GM19043 (cell line): ENCODE results near the gene E2F8.
"Not testable (repeated sequence)": the region's sequence is repeated elsewhere in the genome, so short reads cannot be mapped to it uniquely, and the experiment has no call there.

ENCODE experiments used
- ATAC-seq: cut with Tn5 transposase; IDR thresholded peaks from one replicate; pipeline ENCODE4 v1.9.1; 2021; ENCODE audit warnings: low read depth; ENCODE audit not compliant: unreplicated experiment

The E2F8 gene, protein sequence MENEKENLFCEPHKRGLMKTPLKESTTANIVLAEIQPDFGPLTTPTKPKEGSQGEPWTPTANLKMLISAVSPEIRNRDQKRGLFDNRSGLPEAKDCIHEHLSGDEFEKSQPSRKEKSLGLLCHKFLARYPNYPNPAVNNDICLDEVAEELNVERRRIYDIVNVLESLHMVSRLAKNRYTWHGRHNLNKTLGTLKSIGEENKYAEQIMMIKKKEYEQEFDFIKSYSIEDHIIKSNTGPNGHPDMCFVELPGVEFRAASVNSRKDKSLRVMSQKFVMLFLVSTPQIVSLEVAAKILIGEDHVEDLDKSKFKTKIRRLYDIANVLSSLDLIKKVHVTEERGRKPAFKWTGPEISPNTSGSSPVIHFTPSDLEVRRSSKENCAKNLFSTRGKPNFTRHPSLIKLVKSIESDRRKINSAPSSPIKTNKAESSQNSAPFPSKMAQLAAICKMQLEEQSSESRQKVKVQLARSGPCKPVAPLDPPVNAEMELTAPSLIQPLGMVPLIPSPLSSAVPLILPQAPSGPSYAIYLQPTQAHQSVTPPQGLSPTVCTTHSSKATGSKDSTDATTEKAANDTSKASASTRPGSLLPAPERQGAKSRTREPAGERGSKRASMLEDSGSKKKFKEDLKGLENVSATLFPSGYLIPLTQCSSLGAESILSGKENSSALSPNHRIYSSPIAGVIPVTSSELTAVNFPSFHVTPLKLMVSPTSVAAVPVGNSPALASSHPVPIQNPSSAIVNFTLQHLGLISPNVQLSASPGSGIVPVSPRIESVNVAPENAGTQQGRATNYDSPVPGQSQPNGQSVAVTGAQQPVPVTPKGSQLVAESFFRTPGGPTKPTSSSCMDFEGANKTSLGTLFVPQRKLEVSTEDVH

DNA sequence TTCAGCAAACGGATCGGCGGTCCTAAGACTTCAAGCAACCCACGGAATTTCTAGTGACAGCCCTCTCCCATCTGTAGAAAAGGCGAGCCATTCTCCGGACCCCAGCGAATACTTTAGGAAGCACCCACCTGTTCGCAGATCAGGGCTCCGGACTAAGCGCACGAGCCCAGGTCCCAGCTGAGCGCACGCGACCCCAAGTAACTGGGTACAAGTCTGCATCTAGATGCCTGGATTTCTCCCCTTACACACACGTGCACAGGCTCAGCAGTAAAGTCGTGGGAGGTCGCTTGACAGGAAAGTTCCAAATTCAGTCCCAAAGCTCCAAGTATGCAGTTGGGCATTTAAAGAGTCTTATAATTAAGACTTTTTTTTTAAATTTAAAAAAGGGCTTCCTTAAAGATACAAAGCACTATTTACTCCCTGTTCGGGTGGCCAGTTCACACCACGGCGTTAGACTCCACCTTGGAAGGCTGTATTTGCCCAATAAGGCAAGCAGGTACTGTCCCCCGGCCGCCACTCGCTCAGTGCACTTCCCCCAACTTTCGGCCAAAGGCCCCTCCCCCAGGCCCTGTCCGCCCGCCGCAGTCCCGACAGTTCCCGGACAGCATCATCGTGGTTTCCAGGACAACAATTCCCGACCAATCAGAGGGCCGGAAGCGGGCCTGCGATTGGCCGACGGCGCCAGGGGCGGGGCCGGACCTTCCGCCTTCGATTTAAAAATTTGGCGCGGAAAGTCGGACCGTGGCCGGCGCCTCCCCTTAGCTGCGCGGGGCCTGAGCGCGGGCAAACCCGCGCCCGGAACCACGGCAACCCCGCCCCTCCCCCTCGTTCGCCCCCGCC is at the start of gene E2F8:
TSS of gene E2F8 (minus strand) at position 526 of the 840 bp plus-strand sequence. CDS start 824 bp downstream, outside the sequence.
- ATAC-seq, result peak; percentile 83

DNA sequence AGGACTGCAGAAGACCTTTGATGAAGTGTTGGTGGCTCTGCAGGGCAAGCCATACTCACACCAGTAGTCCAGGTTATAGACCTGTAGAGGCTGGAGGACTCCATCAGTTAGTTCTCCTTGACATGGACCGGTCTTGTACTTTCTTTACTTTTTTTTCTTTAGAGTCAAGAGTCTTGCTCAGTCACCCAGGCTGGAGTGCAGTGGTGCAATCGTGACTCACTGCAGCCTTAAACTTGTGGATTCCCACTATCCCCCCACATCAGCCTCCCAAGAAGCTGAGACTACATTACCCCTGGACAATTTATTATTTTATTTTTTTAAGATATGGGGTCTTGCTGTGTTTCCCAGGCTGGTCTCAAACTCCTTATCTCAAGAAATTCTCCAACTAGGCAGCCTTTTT is 49.6 kb upstream of the E2F8 start:
- ATAC-seq, result no peak

DNA sequence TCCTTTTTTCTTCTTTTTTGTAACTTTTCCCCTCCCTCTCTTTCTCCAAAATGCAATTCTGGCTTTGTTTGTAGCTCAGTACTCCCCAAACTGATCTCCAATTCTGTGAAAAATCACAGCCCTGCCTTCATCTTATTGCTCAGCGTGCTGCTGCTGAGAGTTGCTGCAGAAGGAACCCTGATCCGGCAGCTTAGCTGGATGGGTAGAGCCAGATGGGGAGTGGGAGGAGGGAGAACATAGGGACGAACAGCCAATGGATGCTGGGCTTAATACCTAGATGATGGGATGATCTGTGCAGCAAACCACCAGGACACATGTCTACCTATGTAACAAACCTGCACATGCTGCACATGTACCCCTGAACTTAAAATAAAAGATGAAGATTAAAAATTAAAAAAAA is 47.5 kb upstream of the E2F8 start:
- no peak for ATAC-seq

DNA sequence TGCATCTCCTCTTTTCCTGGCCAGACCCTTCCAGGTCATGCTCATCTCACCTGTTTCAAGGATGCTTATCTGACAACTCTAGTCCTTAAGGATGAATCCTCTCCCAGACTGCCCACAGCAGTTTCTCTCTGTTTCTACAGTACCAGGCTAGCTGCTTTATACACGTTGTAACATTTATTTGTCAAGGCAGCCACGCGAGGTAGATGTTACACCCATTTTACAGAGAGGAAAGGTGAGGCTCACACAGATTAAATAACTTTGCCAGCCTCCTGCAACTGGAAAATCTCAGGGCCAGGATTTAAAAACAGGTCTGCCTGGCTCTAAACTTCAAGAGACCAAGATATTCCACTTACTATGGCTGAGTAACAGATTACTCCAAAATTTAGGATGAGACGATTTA is 45.7 kb upstream of the E2F8 start:
- ATAC-seq, result no peak

DNA sequence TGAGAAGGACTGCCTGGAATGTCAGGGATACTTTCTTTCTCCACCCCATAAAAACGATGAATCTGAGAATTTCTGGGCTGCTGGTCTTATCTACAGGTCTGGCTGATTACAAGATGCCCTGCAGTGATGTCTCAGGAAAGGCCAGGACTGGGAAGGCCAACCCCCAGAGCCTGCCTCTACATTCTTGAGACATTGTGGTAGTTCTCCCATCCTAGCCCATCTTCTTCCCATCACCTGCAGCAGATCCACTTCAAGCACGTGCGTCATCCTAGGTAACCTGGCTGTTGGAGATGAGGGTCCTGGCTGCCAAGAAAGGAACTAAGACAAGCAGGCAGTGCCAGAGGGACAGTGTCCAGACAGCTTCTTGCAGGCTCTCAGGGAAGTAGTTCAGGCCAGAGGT is 44.1 kb upstream of the E2F8 start:
- ATAC-seq, result no peak

DNA sequence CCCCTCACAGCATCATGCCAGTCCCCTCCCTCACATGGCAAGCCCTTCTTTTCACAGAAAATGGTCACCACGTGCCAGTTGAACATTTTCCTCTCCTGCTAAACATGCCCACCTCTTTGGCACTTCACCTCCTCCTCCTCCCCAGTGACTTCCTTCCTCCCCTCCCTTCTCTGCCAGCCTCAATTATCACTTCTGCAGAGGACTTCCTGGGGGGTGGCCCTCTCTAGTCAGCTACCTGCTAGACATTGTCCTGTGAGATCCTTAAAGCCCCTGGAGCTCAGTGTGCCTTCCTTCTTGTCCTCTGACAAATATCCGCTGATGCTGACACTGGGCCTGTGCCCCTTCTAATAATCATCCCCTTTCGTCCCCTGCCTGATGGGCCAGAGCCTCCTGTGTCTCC is 43.2 kb upstream of the E2F8 start:
- ATAC-seq, result no peak

DNA sequence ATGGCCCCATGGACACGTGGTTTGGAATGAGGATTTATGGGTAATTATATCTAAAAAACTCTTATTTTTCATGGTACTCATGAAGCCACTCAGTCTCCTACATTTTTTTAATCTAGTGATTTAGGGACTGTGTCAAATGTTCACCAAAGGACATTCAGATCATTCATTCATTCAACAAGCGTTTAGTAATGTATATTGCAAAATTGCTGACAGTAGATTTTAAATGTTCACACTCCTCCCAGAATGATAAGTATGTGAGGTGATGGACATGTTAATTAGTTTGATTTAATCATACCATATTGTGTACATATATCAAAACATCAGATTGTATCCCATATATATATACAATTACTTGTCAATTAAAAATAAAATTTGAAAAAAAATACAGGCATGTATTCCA is 40.8 kb upstream of the E2F8 start:
- no peak for ATAC-seq

DNA sequence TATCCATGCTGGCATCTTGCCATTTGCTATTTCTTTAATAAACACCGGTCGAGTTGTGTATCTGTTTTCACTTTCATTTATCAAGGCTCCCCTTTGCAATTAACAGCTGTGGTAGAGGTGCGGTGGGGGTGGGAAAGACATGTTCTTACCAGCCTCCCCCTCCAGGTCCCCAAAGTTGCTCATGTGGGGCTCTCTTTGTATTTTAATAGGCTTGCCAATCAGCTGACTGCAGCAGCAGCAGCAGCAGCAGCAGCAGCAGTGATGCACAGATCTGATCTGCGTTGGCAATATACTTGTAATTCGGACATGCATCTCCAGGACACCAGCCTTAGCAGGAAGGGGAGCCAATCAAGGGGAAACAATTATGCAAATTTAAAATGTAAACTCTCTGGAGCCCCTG is 40.3 kb upstream of the E2F8 start:
- no peak for ATAC-seq

DNA sequence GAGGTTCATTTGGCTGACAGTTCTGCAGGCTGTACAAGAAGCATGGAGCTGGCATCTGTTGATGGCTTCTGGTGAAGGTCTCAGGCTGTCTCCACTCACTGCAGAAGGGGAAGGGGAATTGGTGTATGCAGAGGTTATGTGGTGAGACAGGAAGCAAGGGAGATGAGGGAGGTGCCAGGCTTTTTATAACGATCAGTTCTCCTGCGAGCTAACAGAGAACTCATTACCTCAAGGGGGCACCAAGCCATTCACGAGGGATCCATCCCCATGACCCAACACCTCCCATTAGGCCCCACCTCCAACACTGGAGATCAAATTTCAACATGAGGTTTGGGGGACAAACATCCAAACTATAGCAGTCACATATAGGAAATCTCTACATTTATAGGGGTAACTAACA is 38.7 kb upstream of the E2F8 start:
- ATAC-seq, result no peak

DNA sequence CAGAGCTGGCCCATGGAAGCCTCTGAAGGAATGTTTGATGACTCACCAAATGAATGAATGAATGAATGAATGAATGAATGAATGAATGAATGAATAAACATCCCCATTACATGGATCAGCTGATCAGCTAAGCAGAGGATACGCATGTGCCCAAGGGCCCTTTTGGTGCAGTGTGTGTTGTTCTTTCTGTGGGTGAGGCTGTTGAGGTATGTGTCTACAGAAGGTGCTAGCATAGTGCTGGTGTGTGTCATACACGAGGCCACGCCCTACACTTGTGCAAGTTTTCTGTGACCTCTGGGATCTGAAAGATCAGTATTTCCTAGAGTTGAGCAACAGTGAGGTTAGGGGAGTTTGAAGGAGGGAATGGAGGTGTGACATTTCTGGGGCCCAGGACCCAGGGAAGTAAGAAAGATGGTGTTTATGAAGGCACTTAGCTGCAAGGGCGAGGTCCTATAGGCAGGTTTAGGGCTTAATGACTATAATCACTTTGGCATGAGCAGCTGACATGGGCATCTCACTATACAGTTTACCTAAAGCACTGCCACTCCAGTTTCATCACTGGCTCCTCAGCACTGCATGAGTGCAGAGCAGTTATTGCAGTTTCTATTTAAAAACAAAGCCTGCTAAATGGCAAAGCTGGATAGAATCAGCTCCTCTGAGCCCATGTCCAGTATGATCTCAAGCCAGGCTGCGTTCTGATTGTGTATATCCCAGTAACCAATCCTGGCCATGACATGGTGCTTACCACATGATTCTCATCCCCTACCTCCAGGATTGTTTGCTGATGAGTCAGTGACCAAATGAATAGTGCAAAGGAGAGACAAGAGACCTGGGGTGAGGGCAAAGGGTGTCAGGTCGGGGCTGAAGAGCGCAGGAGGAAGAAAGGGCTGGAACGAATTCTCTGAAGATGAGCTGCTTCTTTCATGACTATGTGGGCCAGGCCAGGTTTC is 36.4 kb upstream of the E2F8 start:
- no peak for ATAC-seq

DNA sequence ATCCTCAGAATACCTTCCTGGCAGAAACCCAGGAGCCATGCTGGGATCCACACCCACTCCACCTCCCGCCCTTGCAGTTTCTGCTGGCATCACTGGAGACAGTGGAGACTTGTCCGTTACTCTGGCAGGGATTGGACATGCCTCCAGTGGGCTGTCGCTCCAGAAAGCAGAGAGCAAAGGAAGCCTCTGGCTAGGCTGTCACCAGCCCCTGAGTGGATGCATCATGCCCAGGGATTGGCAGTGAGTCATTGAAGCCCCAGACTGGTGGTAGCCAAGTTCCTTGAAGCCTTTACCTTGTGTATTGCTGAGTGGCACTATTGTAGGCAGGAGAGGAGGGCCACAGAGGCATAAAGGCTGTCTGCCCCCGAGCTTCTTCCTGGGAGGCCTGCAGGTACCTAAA is 34.8 kb upstream of the E2F8 start:
- ATAC-seq, result no peak

DNA sequence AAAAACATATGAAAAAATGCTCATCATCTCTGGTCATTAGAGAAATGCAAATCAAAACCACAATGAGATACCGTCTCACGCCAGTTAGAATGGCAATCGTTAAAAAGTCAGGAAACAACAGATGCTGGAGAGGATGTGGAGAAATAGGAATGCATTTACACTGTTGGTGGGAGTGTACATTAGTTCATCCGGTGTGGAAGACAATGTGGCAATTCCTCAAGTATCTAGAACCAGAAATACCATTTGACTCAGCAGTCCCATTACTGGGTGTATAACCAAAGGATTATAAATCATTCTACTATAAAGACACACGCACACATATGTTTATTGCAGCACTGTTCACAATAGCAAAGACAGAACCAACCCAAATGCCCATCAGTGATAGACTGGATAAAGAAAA is 32.5 kb upstream of the E2F8 start:
- ATAC-seq, result not testable (repeated sequence)

DNA sequence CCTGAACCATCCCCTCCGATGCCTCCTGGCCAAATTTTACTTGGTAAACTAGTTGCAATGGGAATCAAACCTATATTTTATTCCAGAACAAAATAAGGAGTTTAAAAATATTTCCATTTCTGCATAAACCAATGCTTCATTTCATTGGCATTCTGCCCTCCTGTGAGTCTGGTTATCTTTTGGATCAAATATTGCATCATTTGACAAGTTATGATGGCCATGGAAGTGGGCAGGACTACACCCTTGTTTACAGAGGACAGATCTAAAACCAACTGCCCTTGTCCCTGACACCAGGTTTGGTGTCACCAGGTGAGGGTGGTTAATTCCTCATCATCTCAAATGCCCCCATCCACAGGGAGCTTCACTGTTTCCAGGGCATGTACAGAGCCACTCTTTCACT is 28.2 kb upstream of the E2F8 start:
- ATAC-seq, result no peak

DNA sequence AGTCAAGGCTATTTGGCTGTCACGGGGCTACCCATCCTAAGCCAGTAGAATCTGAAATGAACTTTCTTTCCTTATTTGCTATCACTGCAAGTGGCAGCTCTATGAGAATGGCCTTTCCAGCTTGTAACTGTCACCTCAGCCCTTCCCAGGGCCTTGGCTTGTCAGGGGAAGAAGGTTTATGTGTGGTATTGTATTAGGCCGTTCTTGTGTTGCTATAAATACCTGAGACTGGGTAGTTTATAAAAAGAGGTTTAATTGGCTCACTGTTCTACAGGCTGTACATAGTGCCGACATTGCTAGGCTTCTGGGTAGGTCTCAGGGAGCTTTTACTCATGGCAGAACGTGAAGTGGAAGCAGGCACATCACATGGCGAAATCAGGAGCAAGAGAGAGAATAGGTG is 26.8 kb upstream of the E2F8 start:
- ATAC-seq, result no peak

DNA sequence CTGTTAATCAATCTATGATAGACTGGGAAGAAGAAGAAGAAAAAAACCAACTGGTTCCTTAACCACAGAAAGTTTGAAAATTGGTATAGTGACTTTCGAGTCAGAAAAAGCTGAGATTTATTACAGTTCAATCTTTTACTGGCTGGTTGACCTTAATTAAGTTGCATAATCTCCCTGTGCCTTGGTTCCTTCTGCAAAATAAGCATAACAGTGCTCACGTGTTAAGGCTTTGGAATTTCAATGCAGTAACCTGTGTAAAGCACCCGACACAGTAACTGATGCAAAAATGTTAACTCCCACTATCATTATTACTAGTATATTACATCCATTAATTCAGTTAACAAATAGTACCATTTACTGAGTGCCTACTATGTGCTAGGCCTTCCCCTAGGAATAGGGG is 22.6 kb upstream of the E2F8 start:
- no peak for ATAC-seq

DNA sequence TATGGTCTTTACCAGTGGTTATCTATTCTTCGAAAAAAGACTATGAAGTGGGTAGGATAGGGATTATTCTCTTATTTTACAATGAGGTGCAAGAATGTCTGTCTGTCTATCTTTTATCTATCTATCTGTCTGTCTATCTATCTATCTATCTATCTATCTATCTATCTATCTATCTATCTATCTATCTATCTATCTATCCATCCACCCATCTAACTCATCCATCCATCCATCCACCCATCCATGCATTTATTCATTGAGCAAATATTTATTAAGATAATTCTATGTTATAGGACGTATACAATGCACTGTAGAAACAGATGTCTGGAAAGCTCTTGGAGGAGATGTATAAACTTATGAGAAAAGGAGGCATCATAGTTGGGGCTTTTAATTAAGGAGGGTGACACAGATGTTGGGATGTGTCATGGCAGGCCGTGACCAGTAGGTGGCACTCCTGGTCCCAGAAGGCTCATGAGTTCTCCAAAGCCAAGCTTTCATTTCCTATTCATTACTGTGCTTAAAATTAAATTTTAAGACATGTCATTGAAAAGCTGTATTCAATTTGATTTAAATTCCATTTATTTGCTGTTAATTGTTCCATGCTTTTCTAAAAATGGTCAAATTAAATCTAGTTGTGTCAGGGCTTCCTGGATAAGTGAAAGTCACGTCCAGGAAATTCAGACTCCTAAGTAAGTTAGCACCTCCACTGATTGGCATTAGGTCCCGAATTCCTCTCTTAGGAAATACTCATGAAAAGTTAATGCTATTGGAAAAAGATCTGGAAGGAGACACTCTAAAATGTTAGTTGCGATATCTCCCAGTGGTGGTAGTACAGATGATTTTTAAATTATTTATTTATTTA is 19.0 kb upstream of the E2F8 start:
- peak; percentile 72 for ATAC-seq

DNA sequence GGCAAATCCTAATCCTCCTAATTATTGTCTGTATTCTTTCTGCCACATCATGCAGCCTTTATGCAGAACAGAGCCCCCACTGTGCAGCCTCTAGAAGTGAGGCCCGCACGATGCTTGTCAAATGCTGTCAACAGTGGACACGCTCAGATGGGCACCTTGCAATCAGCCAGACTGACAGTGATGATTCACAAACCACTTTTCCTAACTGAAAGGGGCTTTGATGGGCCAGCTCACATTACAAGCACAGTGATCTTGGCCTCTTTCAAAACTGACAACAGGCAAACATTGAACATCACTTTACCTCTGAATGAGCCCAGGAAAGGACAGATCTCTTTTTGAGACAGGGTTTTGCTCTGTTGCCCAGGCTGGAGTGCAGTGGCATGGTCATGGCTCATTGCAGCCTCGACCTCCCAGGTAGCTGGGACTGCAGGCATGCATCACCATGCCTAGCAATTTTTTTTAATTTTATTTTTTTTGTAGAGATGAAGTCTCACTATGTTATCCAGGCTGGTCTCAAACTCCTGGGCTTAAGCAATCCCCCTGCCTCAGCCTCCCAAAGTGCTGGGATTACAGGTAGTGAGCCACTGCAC is 18.0 kb upstream of the E2F8 start:
- ATAC-seq, result no peak

DNA sequence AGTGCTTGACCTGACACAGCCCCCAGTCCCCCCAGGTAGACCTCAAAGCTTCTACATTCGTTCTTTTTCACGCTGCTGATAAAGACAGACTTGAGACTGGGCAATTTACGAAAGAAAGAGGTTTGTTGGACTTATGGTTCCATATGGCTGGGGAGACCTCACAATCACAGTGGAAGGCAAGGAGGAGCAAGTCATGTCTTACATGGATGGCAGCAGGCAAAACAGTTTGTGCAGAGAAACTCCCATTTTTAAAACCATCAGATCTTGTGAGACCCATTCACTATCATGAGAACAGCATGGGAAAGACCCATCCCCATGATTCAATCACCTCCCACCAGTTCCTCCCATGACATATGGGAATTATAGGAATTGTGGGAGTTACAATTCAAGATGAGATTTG is 13.7 kb upstream of the E2F8 start:
- not testable (repeated sequence) for ATAC-seq

DNA sequence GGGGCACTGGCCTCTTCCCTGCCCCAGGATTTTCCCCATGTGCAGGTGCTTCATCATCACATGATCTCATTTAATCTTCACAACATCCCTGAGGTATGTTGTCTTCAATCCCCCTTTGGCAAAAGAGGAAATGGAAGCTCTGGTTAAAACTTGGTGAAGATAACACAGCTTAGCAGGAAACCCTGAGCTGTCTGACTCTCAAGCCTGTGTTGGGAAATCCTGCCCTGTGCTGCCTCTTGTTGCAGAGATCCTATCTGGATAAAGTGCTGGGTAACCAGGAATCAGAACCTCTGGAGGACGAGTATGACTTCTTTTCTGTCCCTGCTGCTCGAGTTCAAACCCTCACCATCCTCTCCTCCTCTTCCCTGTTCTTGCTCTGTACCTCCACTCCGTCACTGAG is 13.1 kb upstream of the E2F8 start:
- ATAC-seq, result no peak
